ENCODE results near the gene XKR3. TPM values are rescaled to one million over a fixed set of nuclear protein-coding genes. Genes with fewer than 3 reads are reported as not detected.

The XKR3 gene
- total RNA-seq, 1 experiment from 2014 or later, result not detected

- intact Hi-C loops (cut with micrococcal nuclease), result no loop called here
- peaks cover 14% of the 10 kb centered on the region for H3K4me1 Mint-ChIP-seq (ENCODE audit: insufficient read depth, unreplicated experiment)
- H3K27ac Mint-ChIP-seq (ENCODE audit: low read depth, unreplicated experiment), result no peak overlapping the region
- H3K9me3 Mint-ChIP-seq (ENCODE audit: unreplicated experiment), result no peaks in the 10 kb centered on the region
- DNase-seq (ENCODE audit: unreplicated experiment), result peak; percentile 13
- TF ChIP-seq, protein P1, sequence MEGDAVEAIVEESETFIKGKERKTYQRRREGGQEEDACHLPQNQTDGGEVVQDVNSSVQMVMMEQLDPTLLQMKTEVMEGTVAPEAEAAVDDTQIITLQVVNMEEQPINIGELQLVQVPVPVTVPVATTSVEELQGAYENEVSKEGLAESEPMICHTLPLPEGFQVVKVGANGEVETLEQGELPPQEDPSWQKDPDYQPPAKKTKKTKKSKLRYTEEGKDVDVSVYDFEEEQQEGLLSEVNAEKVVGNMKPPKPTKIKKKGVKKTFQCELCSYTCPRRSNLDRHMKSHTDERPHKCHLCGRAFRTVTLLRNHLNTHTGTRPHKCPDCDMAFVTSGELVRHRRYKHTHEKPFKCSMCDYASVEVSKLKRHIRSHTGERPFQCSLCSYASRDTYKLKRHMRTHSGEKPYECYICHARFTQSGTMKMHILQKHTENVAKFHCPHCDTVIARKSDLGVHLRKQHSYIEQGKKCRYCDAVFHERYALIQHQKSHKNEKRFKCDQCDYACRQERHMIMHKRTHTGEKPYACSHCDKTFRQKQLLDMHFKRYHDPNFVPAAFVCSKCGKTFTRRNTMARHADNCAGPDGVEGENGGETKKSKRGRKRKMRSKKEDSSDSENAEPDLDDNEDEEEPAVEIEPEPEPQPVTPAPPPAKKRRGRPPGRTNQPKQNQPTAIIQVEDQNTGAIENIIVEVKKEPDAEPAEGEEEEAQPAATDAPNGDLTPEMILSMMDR (IDR thresholded peaks at IDR 0.05; ENCODE audit: unreplicated experiment), result no peak
- no peaks in the 10 kb centered on the region for H3K27me3 Mint-ChIP-seq (ENCODE audit: insufficient read depth, unreplicated experiment)
- POLR2A ChIA-PET, result interaction anchor here (0.6 to 1.0 kb wide), 3 partner anchors 9 to 32 kb away, joined by 3 to 5 read pairs (median 3); no protein-coding TSS in a partner anchor
- H3K4me3 Mint-ChIP-seq (ENCODE audit: unreplicated experiment), result no peak overlapping the region
- CTCF ChIA-PET, result interaction anchor here (0.8 to 1.1 kb wide), 2 partner anchors 32 to 63 kb away, joined by 3 read pairs; no protein-coding TSS in a partner anchor
- no peaks in the 10 kb centered on the region for H3K36me3 Mint-ChIP-seq (ENCODE audit: insufficient read depth, unreplicated experiment)
- no TSS peak for BruUV-seq (replicated peaks)
These were observed 12.9 kb upstream of the XKR3 start for GRCh38 chr22:16838073-16838472.

DNA sequence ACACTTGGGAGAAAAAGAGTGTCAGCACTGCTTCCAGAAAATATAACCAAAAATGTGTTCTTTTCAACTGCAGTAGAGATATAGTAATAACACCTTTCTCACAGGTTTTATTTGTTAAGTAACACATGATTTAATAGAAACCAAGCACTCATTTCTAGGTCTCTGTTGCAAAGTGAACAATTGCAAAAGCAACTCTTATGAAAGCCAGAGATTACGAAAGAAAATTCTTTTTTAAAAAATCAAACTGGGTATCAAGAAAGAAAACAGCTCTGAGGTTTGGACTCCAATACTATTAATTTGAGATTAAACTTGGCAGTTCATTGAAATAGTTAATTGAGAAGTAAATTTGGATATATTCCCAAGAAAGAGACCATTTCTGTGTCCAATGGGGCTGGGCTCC is 9.8 kb upstream of the XKR3 start:
- intact Hi-C loops (cut with micrococcal nuclease), result no loop called here
- H3K27me3 Mint-ChIP-seq (ENCODE audit: insufficient read depth, unreplicated experiment), result no peaks in the 10 kb centered on the region
- BruUV-seq (replicated peaks), result no TSS peak
- no peak overlapping the region for H3K27ac Mint-ChIP-seq (ENCODE audit: low read depth, unreplicated experiment)
- TF ChIP-seq, protein P1 (IDR thresholded peaks at IDR 0.05; ENCODE audit: unreplicated experiment), result no peak
- no peak overlapping the region for H3K4me3 Mint-ChIP-seq (ENCODE audit: unreplicated experiment)
- H3K36me3 Mint-ChIP-seq (ENCODE audit: insufficient read depth, unreplicated experiment), result no peaks in the 10 kb centered on the region
- H3K4me1 Mint-ChIP-seq (ENCODE audit: insufficient read depth, unreplicated experiment), result peaks cover 12% of the 10 kb centered on the region
- H3K9me3 Mint-ChIP-seq (ENCODE audit: unreplicated experiment), result no peaks in the 10 kb centered on the region
- peak; percentile 37 for DNase-seq (ENCODE audit: unreplicated experiment)
- ChIA-PET POLR2A (interaction anchor here (2.5 kb wide), 1 partner anchor 10 kb away, joined by 8 read pairs; the partner anchor contains the start of gene XKR3), CTCF (interaction anchor here (1.4 kb wide), 1 partner anchor 10 kb away, joined by 4 read pairs; the partner anchor contains the start of gene XKR3)

GRCh38 chr22:16831257-16831656 is 6.0 kb upstream of the XKR3 start:
- Mint-ChIP-seq H3K27ac (ENCODE audit: low read depth, unreplicated experiment) (no peak overlapping the region), H3K27me3 (ENCODE audit: insufficient read depth, unreplicated experiment) (no peaks in the 10 kb centered on the region), H3K4me1 (ENCODE audit: insufficient read depth, unreplicated experiment) (peaks cover 12% of the 10 kb centered on the region), H3K9me3 (ENCODE audit: unreplicated experiment) (no peaks in the 10 kb centered on the region), H3K36me3 (ENCODE audit: insufficient read depth, unreplicated experiment) (no peaks in the 10 kb centered on the region), H3K4me3 (ENCODE audit: unreplicated experiment) (no peak overlapping the region)
- no TSS peak for BruUV-seq (replicated peaks)
- intact Hi-C loops (cut with micrococcal nuclease), result no loop called here
- DNase-seq (ENCODE audit: unreplicated experiment), result no peak
- POLR2A ChIA-PET, result no interaction called here
- CTCF ChIA-PET, result no interaction called here
- TF ChIP-seq, protein P1 (IDR thresholded peaks at IDR 0.05; ENCODE audit: unreplicated experiment), result no peak

- H3K27me3 Mint-ChIP-seq (ENCODE audit: insufficient read depth, unreplicated experiment), result no peaks in the 10 kb centered on the region
- ChIA-PET POLR2A (interaction anchor here (0.6 kb wide), 1 partner anchor 101 kb away, joined by 3 read pairs; no protein-coding TSS in a partner anchor), CTCF (interaction anchor here (0.6 kb wide), 1 partner anchor 587 kb away, joined by 3 read pairs; no protein-coding TSS in a partner anchor)
- intact Hi-C loops (cut with micrococcal nuclease), result no loop called here
- DNase-seq (ENCODE audit: unreplicated experiment), result no peak
- no peak overlapping the region for H3K27ac Mint-ChIP-seq (ENCODE audit: low read depth, unreplicated experiment)
- H3K4me1 Mint-ChIP-seq (ENCODE audit: insufficient read depth, unreplicated experiment), result peaks cover 12% of the 10 kb centered on the region
- H3K36me3 Mint-ChIP-seq (ENCODE audit: insufficient read depth, unreplicated experiment), result no peaks in the 10 kb centered on the region
- H3K4me3 Mint-ChIP-seq (ENCODE audit: unreplicated experiment), result no peak overlapping the region
- TF ChIP-seq, protein P1 (IDR thresholded peaks at IDR 0.05; ENCODE audit: unreplicated experiment), result no peak
- H3K9me3 Mint-ChIP-seq (ENCODE audit: unreplicated experiment), result no peaks in the 10 kb centered on the region
- BruUV-seq (replicated peaks), result no TSS peak
These were observed 4.8 kb upstream of the XKR3 start for GRCh38 chr22:16829985-16830384.

All from MCF 10A (cell line).